Measurements from ENCODE around the gene ATXN7. TPM values are rescaled to one million over a fixed set of nuclear protein-coding genes. Genes with fewer than 3 reads are reported as not detected.

ATXN7 gene
- total RNA-seq, 3 donors from 2014 or later: 37.4 to 56.2 (median 47.9) TPM

DNA sequence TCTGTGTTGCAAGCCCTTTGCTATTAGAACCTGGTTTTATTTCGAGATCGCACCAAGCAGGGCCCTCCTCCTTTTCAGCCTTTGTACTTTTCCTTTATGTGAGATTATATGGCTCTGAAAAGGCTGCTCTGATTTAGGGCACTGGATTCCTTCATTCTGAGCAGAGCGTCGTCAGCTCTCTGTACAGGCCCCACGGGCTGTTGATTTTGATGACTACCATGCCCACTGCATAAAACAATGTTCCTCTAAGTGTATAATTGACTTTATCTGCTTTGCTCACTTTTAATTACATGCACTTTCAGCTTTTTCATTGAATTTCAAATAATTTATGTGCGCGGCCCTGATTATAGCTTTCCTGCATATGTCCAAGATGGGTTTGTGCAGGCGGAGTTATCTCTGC lies 164.0 kb downstream of the ATXN7 start:
- H3K27me3 ChIP-seq: peaks cover 0 to 4% of the 10 kb centered on the region in 2 donors
- H3K36me3 ChIP-seq: no peaks in the 10 kb centered on the region
- DNase-seq (ENCODE audit: low spot score in 2 of 2): no peak
- intact Hi-C loops (cut with DNase I; ENCODE audit: low total_unique reads): loop anchor here (5.0 kb wide), 1 partner anchor 455 kb away; no protein-coding TSS in a partner anchor
- TF ChIP-seq POLR2AphosphoS5 (IDR thresholded peaks at IDR 0.05) (no peak), POLR2A (IDR thresholded peaks at IDR 0.05) (no peak)
- TF ChIP-seq, protein P1, sequence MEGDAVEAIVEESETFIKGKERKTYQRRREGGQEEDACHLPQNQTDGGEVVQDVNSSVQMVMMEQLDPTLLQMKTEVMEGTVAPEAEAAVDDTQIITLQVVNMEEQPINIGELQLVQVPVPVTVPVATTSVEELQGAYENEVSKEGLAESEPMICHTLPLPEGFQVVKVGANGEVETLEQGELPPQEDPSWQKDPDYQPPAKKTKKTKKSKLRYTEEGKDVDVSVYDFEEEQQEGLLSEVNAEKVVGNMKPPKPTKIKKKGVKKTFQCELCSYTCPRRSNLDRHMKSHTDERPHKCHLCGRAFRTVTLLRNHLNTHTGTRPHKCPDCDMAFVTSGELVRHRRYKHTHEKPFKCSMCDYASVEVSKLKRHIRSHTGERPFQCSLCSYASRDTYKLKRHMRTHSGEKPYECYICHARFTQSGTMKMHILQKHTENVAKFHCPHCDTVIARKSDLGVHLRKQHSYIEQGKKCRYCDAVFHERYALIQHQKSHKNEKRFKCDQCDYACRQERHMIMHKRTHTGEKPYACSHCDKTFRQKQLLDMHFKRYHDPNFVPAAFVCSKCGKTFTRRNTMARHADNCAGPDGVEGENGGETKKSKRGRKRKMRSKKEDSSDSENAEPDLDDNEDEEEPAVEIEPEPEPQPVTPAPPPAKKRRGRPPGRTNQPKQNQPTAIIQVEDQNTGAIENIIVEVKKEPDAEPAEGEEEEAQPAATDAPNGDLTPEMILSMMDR (IDR thresholded peaks at IDR 0.05): no peak
- H3K27ac ChIP-seq: no peak overlapping the region
- H3K4me1 ChIP-seq: no peaks in the 10 kb centered on the region
- no peaks in the 10 kb centered on the region for H3K9me3 ChIP-seq
- H3K4me3 ChIP-seq: no peak overlapping the region

DNA sequence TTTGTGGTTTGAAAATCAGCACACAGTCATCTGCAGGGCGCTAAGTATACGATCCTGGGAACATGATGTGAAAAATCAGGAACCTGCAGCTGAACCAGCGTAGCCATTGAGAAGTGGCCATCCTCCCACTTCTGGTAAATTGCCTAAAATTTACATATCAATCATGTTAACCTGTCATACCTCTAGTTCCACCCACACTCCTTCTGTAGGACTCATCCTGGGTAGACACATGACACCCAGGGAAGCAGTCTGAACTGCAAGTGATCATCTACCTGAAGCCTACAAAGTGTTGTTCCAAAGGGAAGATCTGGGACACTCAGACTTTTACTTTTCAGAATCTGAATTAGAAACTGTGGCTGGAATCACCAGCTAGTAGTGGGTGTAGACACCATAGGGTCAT lies 165.1 kb downstream of the ATXN7 start:
- Histone ChIP-seq H3K4me1 (no peaks in the 10 kb centered on the region), H3K36me3 (no peaks in the 10 kb centered on the region), H3K9me3 (no peaks in the 10 kb centered on the region), H3K27me3 (peaks cover 0 to 4% of the 10 kb centered on the region in 2 donors), H3K27ac (no peak overlapping the region), H3K4me3 (no peak overlapping the region)
- no peak for TF ChIP-seq POLR2A (IDR thresholded peaks at IDR 0.05)
- TF ChIP-seq, protein P1 (IDR thresholded peaks at IDR 0.05): no peak
- TF ChIP-seq POLR2AphosphoS5 (IDR thresholded peaks at IDR 0.05): no peak
- intact Hi-C loops (cut with DNase I; ENCODE audit: low total_unique reads): loop anchor here (5.0 kb wide), 1 partner anchor 454 kb away; no protein-coding TSS in a partner anchor
- no peak for DNase-seq (ENCODE audit: low spot score in 2 of 2)

DNA sequence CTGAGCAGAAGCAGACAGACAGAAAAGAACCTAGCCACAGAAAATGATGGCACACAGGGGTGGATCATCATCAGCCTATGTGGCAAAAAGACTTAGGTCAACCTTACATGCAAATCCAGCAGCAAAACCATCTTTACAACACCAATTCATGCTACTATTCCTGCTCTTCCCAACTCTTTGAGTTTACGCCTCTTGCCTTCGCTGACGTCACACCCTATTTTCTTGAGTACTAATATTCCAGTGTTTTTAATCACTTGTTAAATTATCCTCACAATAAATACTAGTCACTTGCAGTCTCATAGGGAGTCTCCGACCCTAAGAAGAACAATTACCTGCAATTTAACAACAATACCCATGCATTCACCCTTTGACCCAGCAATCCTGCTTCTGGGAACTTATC lies 165.6 kb downstream of the ATXN7 start:
- intact Hi-C loops (cut with DNase I; ENCODE audit: low total_unique reads): loop anchor here (5.0 kb wide), 1 partner anchor 453 kb away; no protein-coding TSS in a partner anchor
- Histone ChIP-seq H3K27me3 (peaks cover 0 to 4% of the 10 kb centered on the region in 2 donors), H3K9me3 (no peaks in the 10 kb centered on the region), H3K36me3 (no peaks in the 10 kb centered on the region), H3K4me3 (no peak overlapping the region), H3K4me1 (no peaks in the 10 kb centered on the region), H3K27ac (no peak overlapping the region)
- DNase-seq (ENCODE audit: low spot score in 2 of 2): no peak
- TF ChIP-seq, protein P1 (IDR thresholded peaks at IDR 0.05): no peak
- no peak for TF ChIP-seq POLR2AphosphoS5 (IDR thresholded peaks at IDR 0.05)
- TF ChIP-seq POLR2A (IDR thresholded peaks at IDR 0.05): no peak

DNA sequence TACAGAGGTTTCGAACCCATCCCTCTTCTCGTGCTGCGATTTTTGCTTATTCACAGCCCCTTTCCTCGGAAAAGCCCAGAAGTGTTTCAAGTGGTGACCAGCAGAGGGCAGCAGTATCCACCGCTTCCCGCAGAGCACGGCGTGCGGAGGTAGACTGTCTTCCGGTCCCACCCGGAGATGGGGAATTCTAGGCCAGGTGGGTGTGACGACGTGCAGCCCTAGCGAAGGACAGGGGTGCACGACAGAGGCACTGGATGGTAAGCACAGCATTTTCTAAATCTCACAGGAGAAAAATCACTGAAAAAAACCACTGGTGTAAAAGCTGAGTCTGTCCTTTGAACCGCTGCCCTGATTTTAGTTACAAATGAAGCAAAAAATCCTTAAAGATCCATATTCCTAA lies 167.1 kb downstream of the ATXN7 start:
- peak; percentile 48 to 74 (median 52) for TF ChIP-seq POLR2AphosphoS5 (IDR thresholded peaks at IDR 0.05)
- TF ChIP-seq, protein P1 (IDR thresholded peaks at IDR 0.05): peak; percentile 97
- no peak for TF ChIP-seq POLR2A (IDR thresholded peaks at IDR 0.05)
- H3K9me3 ChIP-seq: no peaks in the 10 kb centered on the region
- no peak overlapping the region for H3K27ac ChIP-seq
- intact Hi-C loops (cut with DNase I; ENCODE audit: low total_unique reads): loop anchor here (10.0 kb wide), 1 partner anchor 364 kb away; no protein-coding TSS in a partner anchor
- peaks cover 0 to 4% of the 10 kb centered on the region in 2 donors for H3K27me3 ChIP-seq
- DNase-seq (ENCODE audit: low spot score in 2 of 2): peak; percentile 44 to 59
- H3K4me3 ChIP-seq: peak overlapping the region; percentile 16 to 58 (median 31)
- H3K4me1 ChIP-seq: no peaks in the 10 kb centered on the region
- H3K36me3 ChIP-seq: no peaks in the 10 kb centered on the region

DNA sequence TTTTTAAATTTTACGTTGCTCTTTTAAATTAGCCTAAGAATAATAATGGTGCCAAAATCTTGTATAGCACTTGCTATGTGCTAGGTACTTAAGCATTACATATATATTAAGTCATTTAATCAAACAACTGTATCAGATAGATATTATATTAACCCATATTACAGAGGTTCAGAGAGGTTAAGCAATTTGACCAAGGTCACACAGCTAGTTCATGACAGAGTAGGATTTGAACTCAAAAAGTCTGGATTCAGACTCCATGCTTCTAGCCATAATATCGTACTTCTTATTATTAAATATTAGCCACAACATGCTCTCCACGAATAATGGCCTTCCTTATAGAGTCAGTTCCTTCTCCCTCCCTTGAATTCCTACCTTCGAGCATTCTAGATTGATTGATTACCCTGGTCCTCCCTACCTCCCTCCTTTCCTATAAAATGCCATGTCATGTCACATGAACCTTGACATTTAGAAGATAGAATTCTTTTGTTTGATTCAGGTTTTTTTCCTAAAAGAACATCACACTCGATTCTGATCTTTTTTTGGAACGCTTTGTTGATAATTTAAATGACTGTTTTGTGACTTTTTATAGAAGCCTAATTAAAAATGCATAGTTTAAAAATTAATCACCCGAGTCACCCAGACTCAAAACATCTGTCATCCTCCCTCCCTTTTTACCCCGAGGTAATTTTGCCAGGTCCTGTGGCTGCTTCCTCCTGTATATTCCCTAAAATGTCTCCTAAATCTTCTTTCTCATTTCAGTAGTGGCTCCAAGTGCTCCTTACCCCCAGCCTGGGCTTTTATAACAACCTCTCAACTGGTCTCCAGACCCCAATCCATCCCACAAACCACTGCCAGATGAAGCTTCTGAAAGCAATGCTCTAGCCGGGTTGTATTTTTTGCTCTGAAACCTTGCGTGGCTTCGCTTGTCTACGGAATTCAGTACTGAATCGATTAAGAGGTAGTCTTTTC lies 168.2 kb downstream of the ATXN7 start:
- intact Hi-C loops (cut with DNase I; ENCODE audit: low total_unique reads): loop anchor here (10.0 kb wide), 1 partner anchor 363 kb away; no protein-coding TSS in a partner anchor
- H3K27me3 ChIP-seq: peaks cover 0 to 4% of the 10 kb centered on the region in 2 donors
- no peaks in the 10 kb centered on the region for H3K4me1 ChIP-seq
- TF ChIP-seq POLR2A (IDR thresholded peaks at IDR 0.05) (no peak), POLR2AphosphoS5 (IDR thresholded peaks at IDR 0.05) (no peak)
- TF ChIP-seq, protein P1 (IDR thresholded peaks at IDR 0.05): no peak
- no peak for DNase-seq (ENCODE audit: low spot score in 2 of 2)
- no peaks in the 10 kb centered on the region for H3K36me3 ChIP-seq
- H3K4me3 ChIP-seq: no peak overlapping the region
- H3K9me3 ChIP-seq: no peaks in the 10 kb centered on the region
- H3K27ac ChIP-seq: no peak overlapping the region

All from breast epithelium (tissue), 4 donors.